22Rv1 (cell line): Measurements from ENCODE around the gene ARHGEF17.

ENCODE experiments used
- ZFX ChIP-seq: fragments of 450-650 bp; IDR thresholded peaks from 2 replicates; pipeline ENCODE4 v1.6.1; 2017; ENCODE audit warnings: antibody characterized with exemption, borderline replicate concordance
- TF ChIP-seq, protein P1 (sequence below): fragments of 450-650 bp; IDR thresholded peaks from 2 replicates; pipeline ENCODE4 v1.5.1; 2017; ENCODE audit warnings: mild to moderate bottlenecking

GRCh38 chr11:73403541-73403940, 95.5 kb downstream of the ARHGEF17 start:
- TF ChIP-seq, protein P1, sequence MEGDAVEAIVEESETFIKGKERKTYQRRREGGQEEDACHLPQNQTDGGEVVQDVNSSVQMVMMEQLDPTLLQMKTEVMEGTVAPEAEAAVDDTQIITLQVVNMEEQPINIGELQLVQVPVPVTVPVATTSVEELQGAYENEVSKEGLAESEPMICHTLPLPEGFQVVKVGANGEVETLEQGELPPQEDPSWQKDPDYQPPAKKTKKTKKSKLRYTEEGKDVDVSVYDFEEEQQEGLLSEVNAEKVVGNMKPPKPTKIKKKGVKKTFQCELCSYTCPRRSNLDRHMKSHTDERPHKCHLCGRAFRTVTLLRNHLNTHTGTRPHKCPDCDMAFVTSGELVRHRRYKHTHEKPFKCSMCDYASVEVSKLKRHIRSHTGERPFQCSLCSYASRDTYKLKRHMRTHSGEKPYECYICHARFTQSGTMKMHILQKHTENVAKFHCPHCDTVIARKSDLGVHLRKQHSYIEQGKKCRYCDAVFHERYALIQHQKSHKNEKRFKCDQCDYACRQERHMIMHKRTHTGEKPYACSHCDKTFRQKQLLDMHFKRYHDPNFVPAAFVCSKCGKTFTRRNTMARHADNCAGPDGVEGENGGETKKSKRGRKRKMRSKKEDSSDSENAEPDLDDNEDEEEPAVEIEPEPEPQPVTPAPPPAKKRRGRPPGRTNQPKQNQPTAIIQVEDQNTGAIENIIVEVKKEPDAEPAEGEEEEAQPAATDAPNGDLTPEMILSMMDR = no peak
- TF ChIP-seq ZFX = no peak
